DND-41 (cell line): ENCODE results near the gene CA11.

Experiments
- ATAC-seq: fragments of 200-7000 bp; cut with Tn5 transposase; 3 replicates; pipeline ENCODE4 v1.9.1; 2021; ENCODE audit warnings: low read depth; ENCODE audit not compliant: insufficient read depth
- DNase-seq: peaks from one replicate; pipeline ENCODE4 v3.0.0-alpha.2; 2020
- H2AFZ ChIP-seq: 2 replicates; pipeline ENCODE4 v1.6.0; 2012; ENCODE audit warnings: low read depth, low read length
- H3K27ac ChIP-seq: 2 replicates; pipeline ENCODE4 v1.5.1; 2012; ENCODE audit warnings: low read length, inconsistent platforms
- H3K27me3 ChIP-seq: fragments of 200-600 bp; sonication (generic); 2 replicates; pipeline ENCODE4 v1.6.0; 2012; ENCODE audit warnings: low read length, mild to moderate bottlenecking, inconsistent platforms; ENCODE audit not compliant: insufficient read depth, poor library complexity
- H3K36me3 ChIP-seq: 2 replicates; pipeline ENCODE4 v1.5.1; 2012; ENCODE audit warnings: low read length, inconsistent platforms; ENCODE audit not compliant: insufficient read depth
- H3K4me1 ChIP-seq: 2 replicates; pipeline ENCODE4 v1.5.1; 2012; ENCODE audit warnings: mild to moderate bottlenecking, low read length; ENCODE audit not compliant: insufficient read depth
- H3K4me2 ChIP-seq: 2 replicates; pipeline ENCODE4 v1.6.0; 2012; ENCODE audit warnings: mild to moderate bottlenecking, moderate library complexity, low read length, inconsistent platforms; ENCODE audit not compliant: insufficient read depth
- H3K4me3 ChIP-seq, 2 experiments: fragments of 200-600 bp in 1 of 2; shearing (Covaris generic) in 1 of 2; 2 replicates each; pipeline ENCODE4 v1.5.1; 2012 to 2016; ENCODE audit warnings: inconsistent platforms in 2 of 2, low read length in 2 of 2, mild to moderate bottlenecking in 2 of 2, low read depth in 1 of 2, moderate library complexity in 1 of 2
- H3K79me2 ChIP-seq: 2 replicates; pipeline ENCODE4 v1.6.0; 2012; ENCODE audit warnings: low read length, inconsistent platforms; ENCODE audit not compliant: insufficient read depth
- H3K9ac ChIP-seq: 2 replicates; pipeline ENCODE4 v1.6.0; 2012; ENCODE audit warnings: low read depth, mild to moderate bottlenecking, inconsistent platforms, low read length, moderate library complexity
- H3K9me3 ChIP-seq: 2 replicates; pipeline ENCODE4 v1.5.1; 2012; ENCODE audit warnings: low read length, moderate library complexity, mild to moderate bottlenecking, inconsistent platforms; ENCODE audit not compliant: insufficient read depth, severe bottlenecking
- H4K20me1 ChIP-seq: 2 replicates; pipeline ENCODE4 v1.6.0; 2012; ENCODE audit warnings: low read length; ENCODE audit not compliant: insufficient read depth
- CTCF ChIP-seq: IDR thresholded peaks from 2 replicates; pipeline ENCODE4 v1.5.1; 2012; ENCODE audit warnings: borderline replicate concordance, low read length, moderate library complexity, mild to moderate bottlenecking; ENCODE audit not compliant: poor library complexity, severe bottlenecking; ENCODE audit errors: extremely low read depth
- EZH2 ChIP-seq: IDR thresholded peaks from 3 replicates; pipeline ENCODE4 v1.6.1; 2012; ENCODE audit warnings: borderline replicate concordance, low read depth, mild to moderate bottlenecking, moderate library complexity, low read length, inconsistent platforms; ENCODE audit not compliant: severe bottlenecking

CA11 gene

GRCh38 chr19:48635263-48635965 is 10.6 kb downstream of the CA11 start:
- Histone ChIP-seq H2AFZ (peak overlapping the region; percentile 61), H3K9me3 (no peaks in the 10 kb centered on the region), H3K79me2 (peaks cover 18% of the 10 kb centered on the region), H3K9ac (peak overlapping the region; percentile 93), H4K20me1 (peaks cover 7% of the 10 kb centered on the region; the same call in 1 of the 2 replicates), H3K4me1 (peaks cover 54% of the 10 kb centered on the region), H3K4me2 (peak overlapping the region; percentile 85), H3K27me3 (no peaks in the 10 kb centered on the region), H3K36me3 (peaks cover 25% of the 10 kb centered on the region), H3K4me3 (peak overlapping the region; percentile 75 to 87), H3K27ac (peak overlapping the region; percentile 86)
- ATAC-seq (peak; percentile 14), DNase-seq (peak; percentile 77)
- TF ChIP-seq CTCF (no peak), EZH2 (no peak)

- H3K9ac ChIP-seq, result peak overlapping the region; percentile 93
- peak overlapping the region; percentile 85 for H3K4me2 ChIP-seq
- no peaks in the 10 kb centered on the region for H3K9me3 ChIP-seq
- peak overlapping the region; percentile 10 to 87; a peak in 3 of 4 replicates for H3K4me3 ChIP-seq
- H2AFZ ChIP-seq, result peak overlapping the region; percentile 59
- DNase-seq (peak; percentile 96), ATAC-seq (peak; percentile 47)
- H3K79me2 ChIP-seq, result peaks cover 18% of the 10 kb centered on the region
- peaks cover 54% of the 10 kb centered on the region for H3K4me1 ChIP-seq
- H3K27ac ChIP-seq, result peak overlapping the region; percentile 82
- no peaks in the 10 kb centered on the region for H3K27me3 ChIP-seq
- TF ChIP-seq EZH2 (no peak), CTCF (no peak)
- peaks cover 33% of the 10 kb centered on the region for H3K36me3 ChIP-seq
- peaks cover 7% of the 10 kb centered on the region for H4K20me1 ChIP-seq
Measured at GRCh38 chr19:48634424-48635262, 11.3 kb downstream of the CA11 start.

GRCh38 chr19:48634036-48634342 is 12.0 kb downstream of the CA11 start:
- H4K20me1 ChIP-seq, result peaks cover 11% of the 10 kb centered on the region
- ATAC-seq, result no peak
- no peaks in the 10 kb centered on the region for H3K27me3 ChIP-seq
- peak overlapping the region; percentile 59 for H2AFZ ChIP-seq
- no peak for DNase-seq
- H3K4me2 ChIP-seq, result peak overlapping the region; percentile 85
- H3K27ac ChIP-seq, result peak overlapping the region; percentile 82
- TF ChIP-seq EZH2, result no peak
- TF ChIP-seq CTCF, result no peak
- H3K4me1 ChIP-seq, result peaks cover 54% of the 10 kb centered on the region
- peaks cover 40% of the 10 kb centered on the region for H3K36me3 ChIP-seq
- peaks cover 18% of the 10 kb centered on the region for H3K79me2 ChIP-seq
- H3K9me3 ChIP-seq, result no peaks in the 10 kb centered on the region
- H3K9ac ChIP-seq, result peak overlapping the region; percentile 93
- H3K4me3 ChIP-seq, result peak overlapping the region; percentile 0 to 87; a peak in 2 of 4 replicates
